ENCODE results near the gene PPP1CA.

DNA sequence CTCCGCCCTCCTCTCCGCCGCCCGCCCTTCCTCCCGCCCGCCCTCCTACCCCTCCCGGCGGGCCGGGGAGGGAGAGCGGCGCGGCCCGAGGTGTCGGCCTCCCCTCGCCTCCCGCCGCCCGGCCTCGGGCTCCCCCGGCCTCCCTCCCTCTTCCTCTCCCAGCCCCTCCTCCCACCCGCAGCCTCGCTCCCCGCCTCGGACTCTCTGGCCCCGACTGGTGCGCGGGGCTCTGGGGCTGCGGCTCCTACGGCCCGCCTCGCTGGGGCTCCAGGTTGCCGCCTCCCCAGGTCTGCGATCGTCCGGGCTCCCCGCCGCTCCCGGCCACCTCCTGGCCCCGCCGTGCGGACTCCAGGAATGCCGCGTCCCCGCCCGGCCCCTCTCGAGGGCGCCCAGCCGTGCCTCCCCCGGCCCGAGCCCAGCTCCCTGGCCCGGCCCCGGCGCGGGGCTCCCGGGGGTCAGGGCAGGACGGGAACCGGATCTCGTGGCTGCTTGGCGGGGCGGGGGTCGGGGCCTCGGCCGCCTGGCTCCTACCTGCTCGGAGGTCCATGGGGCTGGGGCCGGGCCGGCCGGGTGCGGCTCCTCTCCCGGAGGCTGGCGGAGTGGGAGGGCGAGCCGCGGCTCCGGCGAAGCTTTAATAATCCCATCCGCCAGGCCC lies 28.5 kb downstream of the PPP1CA start, which contains the start of gene CLCF1:
- TF ChIP-seq, protein P1, sequence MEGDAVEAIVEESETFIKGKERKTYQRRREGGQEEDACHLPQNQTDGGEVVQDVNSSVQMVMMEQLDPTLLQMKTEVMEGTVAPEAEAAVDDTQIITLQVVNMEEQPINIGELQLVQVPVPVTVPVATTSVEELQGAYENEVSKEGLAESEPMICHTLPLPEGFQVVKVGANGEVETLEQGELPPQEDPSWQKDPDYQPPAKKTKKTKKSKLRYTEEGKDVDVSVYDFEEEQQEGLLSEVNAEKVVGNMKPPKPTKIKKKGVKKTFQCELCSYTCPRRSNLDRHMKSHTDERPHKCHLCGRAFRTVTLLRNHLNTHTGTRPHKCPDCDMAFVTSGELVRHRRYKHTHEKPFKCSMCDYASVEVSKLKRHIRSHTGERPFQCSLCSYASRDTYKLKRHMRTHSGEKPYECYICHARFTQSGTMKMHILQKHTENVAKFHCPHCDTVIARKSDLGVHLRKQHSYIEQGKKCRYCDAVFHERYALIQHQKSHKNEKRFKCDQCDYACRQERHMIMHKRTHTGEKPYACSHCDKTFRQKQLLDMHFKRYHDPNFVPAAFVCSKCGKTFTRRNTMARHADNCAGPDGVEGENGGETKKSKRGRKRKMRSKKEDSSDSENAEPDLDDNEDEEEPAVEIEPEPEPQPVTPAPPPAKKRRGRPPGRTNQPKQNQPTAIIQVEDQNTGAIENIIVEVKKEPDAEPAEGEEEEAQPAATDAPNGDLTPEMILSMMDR (conservative IDR thresholded peaks at IDR 0.05 in 1 of 2, IDR thresholded peaks at IDR 0.05 in 1 of 2; ENCODE audit: extremely low read depth in 1 of 2, insufficient read depth in 1 of 2, low read depth in 1 of 2, low read length in 2 of 2): no peak
- no peak for TF ChIP-seq EZH2 (IDR thresholded peaks at IDR 0.05; ENCODE audit: borderline replicate concordance, low read length)
